GM12878 (cell line): ENCODE results near the gene ARHGAP22. TPM values are rescaled to one million over a fixed set of nuclear protein-coding genes. Genes with fewer than 3 reads are reported as not detected.

ENCODE experiments used
- ATAC-seq: fragments of 200-7000 bp; cut with Tn5 transposase; 3 replicates; pipeline ENCODE4 v1.9.1; 2020; ENCODE audit warnings: mild to moderate bottlenecking, moderate library complexity
- BruUV-seq: library from RNA; stranded (reverse); fragments of 400-500 nt; replicated peaks from 2 replicates; lab custom pipeline; 2021; lab: Mats Ljungman, UMichigan
- CTCF ChIA-PET: fragments of 300-600 bp; sonication (Branson Sonifier 250); formaldehyde crosslinking; extraction: SDS; loops from one replicate; lab custom pipeline; 2021; ENCODE audit warnings: inconsistent platforms; lab: Yijun Ruan, JAX
- POLR2A ChIA-PET: fragments of 350-600 bp; formaldehyde crosslinking; extraction: SDS; loops from one replicate; lab custom pipeline; 2021; ENCODE audit warnings: inconsistent platforms; lab: Charles Lee
- RAD21 ChIA-PET: fragments of 300-600 bp; sonication (Branson Sonifier 250); formaldehyde crosslinking; loops from one replicate; lab custom pipeline; 2023; ENCODE audit warnings: antibody characterized with exemption; ENCODE audit not compliant: unreplicated experiment; lab: Charles Lee
- SMC1A ChIA-PET: fragments of 300-600 bp; sonication (Branson Sonifier 250); formaldehyde crosslinking; loops from one replicate; lab custom pipeline; 2023; ENCODE audit not compliant: unreplicated experiment, uncharacterized antibody; lab: Charles Lee
- DNase-seq: peaks from one replicate; pipeline ENCODE4 v3.0.0-alpha.2; 2011; ENCODE audit warnings: low read depth, low spot score
- FAIRE-seq: peaks from 3 replicates; lab custom pipeline; 2011; peaks lifted over from hg19 to GRCh38; lab: Jason Lieb, UNC
- H2AFZ ChIP-seq: 2 replicates; pipeline ENCODE4 v1.6.0; 2011; ENCODE audit warnings: low read depth, low read length, control low read depth; ENCODE audit not compliant: control insufficient read depth
- H3K27ac ChIP-seq: 2 replicates; pipeline ENCODE4 v1.5.1; 2011; ENCODE audit warnings: control low read depth; ENCODE audit not compliant: control insufficient read depth, insufficient read depth
- H3K27me3 ChIP-seq, 2 experiments: replicated peaks in 1 of 2; 2 replicates each; pipeline versions ENCODE4 v1.6.0 to v1.6.1; 2011; ENCODE audit warnings: low read length in 1 of 2; ENCODE audit not compliant: control insufficient read depth in 2 of 2, insufficient read depth in 2 of 2
- H3K36me3 ChIP-seq, 2 experiments: 2 replicates each; pipeline ENCODE4 v1.5.1; 2011; ENCODE audit warnings: low read length in 1 of 2; ENCODE audit not compliant: control insufficient read depth in 2 of 2, insufficient read depth in 2 of 2
- H3K4me1 ChIP-seq: 2 replicates; pipeline ENCODE4 v1.6.1; 2011; ENCODE audit warnings: mild to moderate bottlenecking, low read length, moderate library complexity, mixed read lengths; ENCODE audit not compliant: control insufficient read depth, insufficient read depth
- H3K4me2 ChIP-seq: 2 replicates; pipeline ENCODE4 v1.6.0; 2011; ENCODE audit warnings: control low read depth; ENCODE audit not compliant: control insufficient read depth, insufficient read depth
- H3K4me3 ChIP-seq: fragments of 200-600 bp; sonication (generic); 2 replicates; pipeline ENCODE4 v1.5.1; 2016
- H3K79me2 ChIP-seq: 2 replicates; pipeline ENCODE4 v1.6.0; 2011; ENCODE audit warnings: low read length; ENCODE audit not compliant: control insufficient read depth, insufficient read depth
- H3K9ac ChIP-seq: 2 replicates; pipeline ENCODE4 v1.8.0; 2011; ENCODE audit warnings: low read length, control low read depth, mixed read lengths; ENCODE audit not compliant: control insufficient read depth, insufficient read depth
- H3K9me3 ChIP-seq: replicated peaks from 3 replicates; pipeline ENCODE4 v1.5.1; 2011; ENCODE audit warnings: mild to moderate bottlenecking, low read length; ENCODE audit not compliant: control insufficient read depth, insufficient read depth
- H4K20me1 ChIP-seq: 2 replicates; pipeline ENCODE4 v1.6.0; 2011; ENCODE audit not compliant: control insufficient read depth, insufficient read depth
- ATF7 ChIP-seq: fragments of 450-650 bp; IDR thresholded peaks from 2 replicates; pipeline ENCODE4 v1.6.1; 2016; ENCODE audit warnings: low read depth, mild to moderate bottlenecking
- FOXK2 ChIP-seq: fragments of 450-650 bp; IDR thresholded peaks from 2 replicates; pipeline ENCODE4 v1.6.1; 2017; ENCODE audit warnings: mild to moderate bottlenecking, moderate library complexity
- KDM1A ChIP-seq: fragments of 200-600 bp; sonication (generic); IDR thresholded peaks from 2 replicates; pipeline ENCODE4 v1.6.1; 2016; ENCODE audit warnings: borderline replicate concordance
- PAX5 ChIP-seq: IDR thresholded peaks from 2 replicates; pipeline ENCODE4 v1.6.1; 2011; ENCODE audit warnings: low read depth, low read length, borderline replicate concordance
- PAX8 ChIP-seq: fragments of 450-650 bp; IDR thresholded peaks from 2 replicates; pipeline ENCODE4 v1.6.1; 2017; ENCODE audit warnings: mild to moderate bottlenecking, moderate library complexity
- REST ChIP-seq: IDR thresholded peaks from 2 replicates; pipeline ENCODE4 v1.6.1; 2012; ENCODE audit warnings: mild to moderate bottlenecking, low read depth, low read length
- WGBS: methylation state at CpG from one replicate; pipeline ENCODE4 v1.1.6; 2016; ENCODE audit warnings: low lambda C conversion rate; ENCODE audit not compliant: insufficient replicate concordance, insufficient coverage; ENCODE audit errors: missing lambda C conversion rate; 5-methylcytosine and 5-hydroxymethylcytosine counted together
- in situ Hi-C: fragments of 300-500 bp; cut with MboI; formaldehyde crosslinking; loops from 9 replicates; pipeline ENCODE4 v1.14.3; 2018; ENCODE audit warnings: mixed read lengths
- intact Hi-C: fragments of 100-400 bp; cut with micrococcal nuclease; formaldehyde crosslinking; loops from one replicate; pipeline ENCODE4 v1.14.2; 2022; ENCODE audit not compliant: unreplicated experiment
- polyA plus RNA-seq, 11 experiments: library from polyadenylated mRNA; depleted of rRNA in 4 of 11; unstranded in 6 of 11; stranded (reverse) in 5 of 11; fragments of >200 nt; fragmentation: Nextera tagmentation in 4 of 11; fragmentation: Illumina TruSeq in 1 of 11; extraction: Ambion mirVana in 4 of 11; extraction: Trizol in 1 of 11; gene quantifications; 1 replicate in 1 of 11; 2 replicates in 10 of 11; pipeline versions ENCODE4 v1.2.1 to v1.2.3, GENCODE V29; 2011 to 2016; ENCODE audit warnings: inconsistent platforms in 2 of 11, missing spikeins in 2 of 11, low read depth in 1 of 11
- total RNA-seq, 4 experiments: library from RNA; depleted of rRNA in 3 of 4; stranded (reverse); fragments of >200 nt in 3 of 4; fragmentation: Illumina TruSeq in 1 of 4; extraction: Trizol in 1 of 4; gene quantifications; 2 replicates each; pipeline versions ENCODE4 v1.2.1 to v1.2.3, GENCODE V29; 2013 to 2021

The ARHGAP22 gene
- total and polyA plus RNA-seq, 10 of the 15 experiments (the other 5 are each of a cell fraction or from before 2014, with no cell fraction given): 0.07 to 0.61 (median 0.18) TPM; not detected in 5

DNA sequence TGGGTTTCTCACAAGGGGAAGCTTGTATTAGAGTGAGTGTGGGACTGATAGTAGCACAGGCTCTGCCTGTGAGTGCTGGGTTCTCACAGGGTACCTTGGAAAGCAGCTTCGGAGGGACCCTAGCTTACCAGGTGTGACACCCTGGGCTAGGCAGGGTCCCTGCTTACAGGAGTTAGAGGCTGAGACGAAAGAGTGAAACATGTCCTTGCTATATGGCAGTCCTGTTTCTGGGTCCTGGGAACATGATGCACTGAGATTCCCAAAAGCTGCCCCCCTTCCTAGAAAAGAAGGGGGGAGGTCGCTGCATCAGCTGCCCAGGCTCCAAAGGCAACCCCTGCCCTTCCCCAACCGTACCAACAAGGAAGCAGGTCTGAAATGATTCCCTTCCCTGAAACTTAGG, 6.3 kb upstream of the ARHGAP22 start:
- ChIA-PET POLR2A (interaction anchor here (1.0 to 2.6 kb wide), 7 partner anchors 9 to 45 kb away, joined by 4 to 10 read pairs (median 7); no protein-coding TSS in a partner anchor), CTCF (interaction anchor here (0.6 to 17.1 kb wide), 14 partner anchors 8 to 230 kb away, joined by 3 to 664 read pairs (median 4); no protein-coding TSS in a partner anchor), SMC1A (interaction anchor here (0.8 to 8.6 kb wide), 14 partner anchors 9 to 877 kb away, joined by 3 to 298 read pairs (median 4); no protein-coding TSS in a partner anchor), RAD21 (interaction anchor here (0.7 to 12.6 kb wide), 15 partner anchors 9 to 88 kb away, joined by 3 to 383 read pairs (median 4); partner anchors contain the start of gene WDFY4)
- peak; percentile 31 for ATAC-seq
- BruUV-seq: no TSS peak
- no peak overlapping the region for H3K4me3 ChIP-seq
- intact Hi-C loops: no loop called here
- no peak overlapping the region for H2AFZ ChIP-seq
- peak overlapping the region; percentile 27 for H3K9ac ChIP-seq
- TF ChIP-seq PAX8 (no peak), KDM1A (no peak), ATF7 (no peak), FOXK2 (no peak), REST (peak; percentile 40; the same call in 1 of the 2 replicates), PAX5 (peak; percentile 20; the same call in 1 of the 2 replicates)
- peaks cover under 1% of the 10 kb centered on the region; the same call in 1 of the 3 replicates for H3K9me3 ChIP-seq
- FAIRE-seq: peak; percentile 44
- H4K20me1 ChIP-seq: no peaks in the 10 kb centered on the region
- H3K79me2 ChIP-seq: no peaks in the 10 kb centered on the region; the same call in 1 of the 2 replicates
- peak overlapping the region; percentile 35 for H3K4me2 ChIP-seq
- WGBS: 56% methylated on average over 4 of the region's 4 CpGs
- in situ Hi-C loops: no loop called here
- no peaks in the 10 kb centered on the region for H3K27me3 ChIP-seq
- peak overlapping the region; percentile 66 for H3K27ac ChIP-seq
- H3K4me1 ChIP-seq: peaks cover 15% of the 10 kb centered on the region
- no peaks in the 10 kb centered on the region for H3K36me3 ChIP-seq
- peak; percentile 41 for DNase-seq
